Neuron (in vitro differentiated cells): Measurements from ENCODE around the gene SIN3A.

Experiments used
- H2AFZ ChIP-seq: one replicate; pipeline ENCODE4 v1.6.1; 2013; ENCODE audit warnings: low read depth, mild to moderate bottlenecking, inconsistent platforms, low read length, moderate library complexity
- H3K27me3 ChIP-seq: one replicate; pipeline ENCODE4 v1.6.1; 2013; ENCODE audit warnings: low read length; ENCODE audit not compliant: insufficient read depth
- H3K36me3 ChIP-seq: one replicate; pipeline ENCODE4 v1.6.1; 2013; ENCODE audit warnings: low read length; ENCODE audit not compliant: insufficient read depth
- H3K4me1 ChIP-seq: one replicate; pipeline ENCODE4 v1.6.1; 2013; ENCODE audit warnings: low read length; ENCODE audit not compliant: insufficient read depth
- H3K4me3 ChIP-seq: 2 replicates; pipeline ENCODE4 v1.5.1; 2013; ENCODE audit warnings: mild to moderate bottlenecking, low read length, moderate library complexity
- H3K9me3 ChIP-seq: one replicate; pipeline ENCODE4 v1.6.1; 2013; ENCODE audit warnings: low read length

SIN3A gene

GRCh38 chr15:75364881-75365280 is 86.6 kb downstream of the SIN3A start:
- Histone ChIP-seq H3K9me3 (no peaks in the 10 kb centered on the region), H3K4me1 (peaks cover 18% of the 10 kb centered on the region), H2AFZ (no peak overlapping the region), H3K36me3 (peaks cover 45% of the 10 kb centered on the region), H3K4me3 (no peak overlapping the region), H3K27me3 (no peaks in the 10 kb centered on the region)

- no peaks in the 10 kb centered on the region for H3K9me3 ChIP-seq
- H3K36me3 ChIP-seq = peaks cover 56% of the 10 kb centered on the region
- H3K27me3 ChIP-seq = no peaks in the 10 kb centered on the region
- peaks cover 7% of the 10 kb centered on the region for H3K4me1 ChIP-seq
- H3K4me3 ChIP-seq = no peak overlapping the region
- no peak overlapping the region for H2AFZ ChIP-seq
Observed at GRCh38 chr15:75363786-75364185, 87.7 kb downstream of the SIN3A start.

- peaks cover 5% of the 10 kb centered on the region for H3K4me1 ChIP-seq
- H3K4me3 ChIP-seq = no peak overlapping the region
- peaks cover 64% of the 10 kb centered on the region for H3K36me3 ChIP-seq
- H2AFZ ChIP-seq = no peak overlapping the region
- no peaks in the 10 kb centered on the region for H3K9me3 ChIP-seq
- H3K27me3 ChIP-seq = no peaks in the 10 kb centered on the region
Observed at GRCh38 chr15:75362642-75363249, 88.7 kb downstream of the SIN3A start.

- Histone ChIP-seq H3K27me3 (no peaks in the 10 kb centered on the region), H2AFZ (no peak overlapping the region), H3K9me3 (no peaks in the 10 kb centered on the region), H3K36me3 (peaks cover 61% of the 10 kb centered on the region), H3K4me1 (no peaks in the 10 kb centered on the region), H3K4me3 (no peak overlapping the region)
Observed at GRCh38 chr15:75361989-75362641, 89.4 kb downstream of the SIN3A start.

- no peak overlapping the region for H2AFZ ChIP-seq
- no peaks in the 10 kb centered on the region for H3K27me3 ChIP-seq
- no peaks in the 10 kb centered on the region for H3K4me1 ChIP-seq
- peaks cover 61% of the 10 kb centered on the region for H3K36me3 ChIP-seq
- no peaks in the 10 kb centered on the region for H3K9me3 ChIP-seq
- H3K4me3 ChIP-seq = no peak overlapping the region
Observed at GRCh38 chr15:75361361-75361988, 90.0 kb downstream of the SIN3A start.

GRCh38 chr15:75360856-75361255 is 90.6 kb downstream of the SIN3A start:
- Histone ChIP-seq H3K27me3 (no peaks in the 10 kb centered on the region), H3K36me3 (peaks cover 62% of the 10 kb centered on the region), H3K4me3 (no peak overlapping the region), H3K4me1 (no peaks in the 10 kb centered on the region), H2AFZ (no peak overlapping the region), H3K9me3 (no peaks in the 10 kb centered on the region)

GRCh38 chr15:75360391-75360790 is 91.1 kb downstream of the SIN3A start:
- Histone ChIP-seq H3K36me3 (peaks cover 60% of the 10 kb centered on the region), H3K4me1 (no peaks in the 10 kb centered on the region), H3K27me3 (no peaks in the 10 kb centered on the region), H2AFZ (no peak overlapping the region), H3K9me3 (no peaks in the 10 kb centered on the region), H3K4me3 (no peak overlapping the region)

GRCh38 chr15:75359537-75360250 is 91.8 kb downstream of the SIN3A start:
- H3K4me3 ChIP-seq = no peak overlapping the region
- no peaks in the 10 kb centered on the region for H3K4me1 ChIP-seq
- peaks cover 61% of the 10 kb centered on the region for H3K36me3 ChIP-seq
- H2AFZ ChIP-seq = no peak overlapping the region
- H3K27me3 ChIP-seq = no peaks in the 10 kb centered on the region
- no peaks in the 10 kb centered on the region for H3K9me3 ChIP-seq

GRCh38 chr15:75358771-75359536 is 92.5 kb downstream of the SIN3A start:
- Histone ChIP-seq H3K9me3 (no peaks in the 10 kb centered on the region), H3K36me3 (peaks cover 54% of the 10 kb centered on the region), H3K4me1 (no peaks in the 10 kb centered on the region)

GRCh38 chr15:75357976-75358673 is 93.4 kb downstream of the SIN3A start:
- Histone ChIP-seq H3K36me3 (peaks cover 49% of the 10 kb centered on the region), H3K9me3 (no peaks in the 10 kb centered on the region), H3K4me1 (no peaks in the 10 kb centered on the region), H3K27me3 (no peaks in the 10 kb centered on the region), H2AFZ (no peak overlapping the region), H3K4me3 (no peak overlapping the region)

More at GRCh38 chr15:75358771-75359536, 92.5 kb downstream of the SIN3A start:
- Histone ChIP-seq H3K27me3 (no peaks in the 10 kb centered on the region), H2AFZ (no peak overlapping the region), H3K4me3 (no peak overlapping the region)

GRCh38 chr15:75356517-75356916 is 95.0 kb downstream of the SIN3A start:
- no peaks in the 10 kb centered on the region for H3K4me1 ChIP-seq
- H3K27me3 ChIP-seq = no peaks in the 10 kb centered on the region
- peaks cover 44% of the 10 kb centered on the region for H3K36me3 ChIP-seq
- H2AFZ ChIP-seq = no peak overlapping the region
- H3K9me3 ChIP-seq = no peaks in the 10 kb centered on the region
- H3K4me3 ChIP-seq = no peak overlapping the region

GRCh38 chr15:75356006-75356405 is 95.5 kb downstream of the SIN3A start:
- Histone ChIP-seq H3K27me3 (no peaks in the 10 kb centered on the region), H3K4me1 (no peaks in the 10 kb centered on the region), H2AFZ (no peak overlapping the region), H3K36me3 (peaks cover 39% of the 10 kb centered on the region), H3K9me3 (no peaks in the 10 kb centered on the region), H3K4me3 (no peak overlapping the region)
